Thyroid gland (tissue), 4 donors: ENCODE measurements around the gene PLB1.

ENCODE experiments used
- POLR2A ChIP-seq, 2 donors: fragments of 450-650 bp; IDR thresholded peaks; one replicate each; pipeline ENCODE4 v1.6.1; 2017; ENCODE audit warnings: antibody characterized with exemption in 2 of 2, mild to moderate bottlenecking in 2 of 2, moderate library complexity in 1 of 2
- TF ChIP-seq, protein P1 (sequence below), 6 experiments: fragments of 200-600 bp in 3 of 6; fragments of 450-650 bp in 3 of 6; sonication (generic) in 3 of 6; IDR thresholded peaks; one replicate each; pipeline ENCODE4 v1.5.1; 2016 to 2019; ENCODE audit warnings: antibody characterized with exemption in 6 of 6, mild to moderate bottlenecking in 2 of 6, inconsistent platforms in 1 of 6, moderate library complexity in 1 of 6

DNA sequence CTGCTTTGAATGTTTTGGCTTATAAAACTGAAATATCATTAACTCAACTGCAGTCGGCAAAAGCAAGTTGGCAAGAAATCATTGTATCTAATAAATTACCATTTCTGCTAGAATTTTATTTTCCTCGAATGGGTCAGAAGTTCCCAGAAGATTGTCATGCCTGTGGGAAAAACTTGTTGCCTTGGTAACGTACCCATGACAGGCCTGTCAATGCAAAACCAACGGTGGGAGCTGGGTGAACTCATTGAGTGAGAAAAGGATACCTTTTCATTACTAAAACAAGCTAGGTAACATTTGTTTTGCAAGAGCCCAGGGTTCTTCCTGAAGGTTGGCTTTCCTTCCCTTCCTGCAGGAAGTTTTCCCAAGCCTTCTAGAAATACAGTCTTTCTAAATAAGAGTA is 9.5 kb downstream of the PLB1 start:
- TF ChIP-seq, protein P1, sequence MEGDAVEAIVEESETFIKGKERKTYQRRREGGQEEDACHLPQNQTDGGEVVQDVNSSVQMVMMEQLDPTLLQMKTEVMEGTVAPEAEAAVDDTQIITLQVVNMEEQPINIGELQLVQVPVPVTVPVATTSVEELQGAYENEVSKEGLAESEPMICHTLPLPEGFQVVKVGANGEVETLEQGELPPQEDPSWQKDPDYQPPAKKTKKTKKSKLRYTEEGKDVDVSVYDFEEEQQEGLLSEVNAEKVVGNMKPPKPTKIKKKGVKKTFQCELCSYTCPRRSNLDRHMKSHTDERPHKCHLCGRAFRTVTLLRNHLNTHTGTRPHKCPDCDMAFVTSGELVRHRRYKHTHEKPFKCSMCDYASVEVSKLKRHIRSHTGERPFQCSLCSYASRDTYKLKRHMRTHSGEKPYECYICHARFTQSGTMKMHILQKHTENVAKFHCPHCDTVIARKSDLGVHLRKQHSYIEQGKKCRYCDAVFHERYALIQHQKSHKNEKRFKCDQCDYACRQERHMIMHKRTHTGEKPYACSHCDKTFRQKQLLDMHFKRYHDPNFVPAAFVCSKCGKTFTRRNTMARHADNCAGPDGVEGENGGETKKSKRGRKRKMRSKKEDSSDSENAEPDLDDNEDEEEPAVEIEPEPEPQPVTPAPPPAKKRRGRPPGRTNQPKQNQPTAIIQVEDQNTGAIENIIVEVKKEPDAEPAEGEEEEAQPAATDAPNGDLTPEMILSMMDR (IDR thresholded peaks at IDR 0.05) = no peak
- TF ChIP-seq POLR2A (IDR thresholded peaks at IDR 0.05) = no peak
